Large intestine (tissue), 3 donors: Measurements from ENCODE around the gene STAG1. TPM values are rescaled to one million over a fixed set of nuclear protein-coding genes. Genes with fewer than 3 reads are reported as not detected.
"Not testable (repeated sequence)": the region's sequence is repeated elsewhere in the genome, so short reads cannot be mapped to it uniquely, and the experiment has no call there.

Experiments
- DNase-seq, 2 donors: peaks; one replicate each; pipeline versions ENCODE4 v3.0.0 to v3.0.0-alpha.2; 2013
- H3K27ac ChIP-seq: one replicate; pipeline ENCODE4 v1.5.1; 2013; ENCODE audit warnings: low read length
- H3K27me3 ChIP-seq: 2 replicates; pipeline ENCODE4 v1.6.1; 2013; ENCODE audit warnings: low read length; ENCODE audit not compliant: control insufficient read depth, insufficient read depth
- H3K36me3 ChIP-seq: 2 replicates; pipeline ENCODE4 v1.6.1; 2013; ENCODE audit warnings: low read length; ENCODE audit not compliant: control insufficient read depth, insufficient read depth
- H3K4me1 ChIP-seq: one replicate; pipeline ENCODE4 v1.6.1; 2013; ENCODE audit warnings: low read length; ENCODE audit not compliant: control insufficient read depth, insufficient read depth
- H3K4me3 ChIP-seq: one replicate; pipeline ENCODE4 v1.5.1; 2013; ENCODE audit warnings: low read length
- H3K9me3 ChIP-seq: one replicate; pipeline ENCODE4 v1.6.1; 2013; ENCODE audit warnings: mild to moderate bottlenecking, low read depth, low read length, moderate library complexity; ENCODE audit not compliant: control insufficient read depth
- WGBS: methylation state at CpG from one replicate; pipeline ENCODE4 v1.1.5; 2013; ENCODE audit warnings: low lambda C conversion rate; ENCODE audit not compliant: insufficient coverage; 5-methylcytosine and 5-hydroxymethylcytosine counted together
- polyA plus RNA-seq: library from polyadenylated mRNA; unstranded; fragments of 120-200 nt; gene quantifications from one replicate; pipeline ENCODE4 v1.2.1, GENCODE V29; 2013

Gene STAG1
- polyA plus RNA-seq, 1 donor: 28.8 TPM

GRCh38 chr3:136728918-136729317 is 23.3 kb downstream of the STAG1 start:
- no CpG with 5 or more reads among the region's 6 CpGs for WGBS
- H3K4me1 ChIP-seq: peaks cover 11% of the 10 kb centered on the region
- no peak overlapping the region for H3K27ac ChIP-seq
- no peaks in the 10 kb centered on the region for H3K9me3 ChIP-seq
- no peak for DNase-seq
- no peaks in the 10 kb centered on the region for H3K27me3 ChIP-seq
- no peak overlapping the region for H3K4me3 ChIP-seq
- no peaks in the 10 kb centered on the region for H3K36me3 ChIP-seq

GRCh38 chr3:136728473-136728872 is 23.7 kb downstream of the STAG1 start:
- no CpG with 5 or more reads among the region's 1 CpG for WGBS
- Histone ChIP-seq H3K4me3 (no peak overlapping the region), H3K27me3 (no peaks in the 10 kb centered on the region), H3K4me1 (peaks cover 11% of the 10 kb centered on the region), H3K9me3 (no peaks in the 10 kb centered on the region), H3K36me3 (no peaks in the 10 kb centered on the region), H3K27ac (no peak overlapping the region)
- DNase-seq: no peak

- Histone ChIP-seq H3K27ac (no peak overlapping the region), H3K27me3 (no peaks in the 10 kb centered on the region), H3K4me3 (no peak overlapping the region), H3K36me3 (no peaks in the 10 kb centered on the region), H3K9me3 (peaks cover 7% of the 10 kb centered on the region), H3K4me1 (peaks cover 3% of the 10 kb centered on the region)
- WGBS: no CpG with 5 or more reads among the region's 2 CpGs
- no peak for DNase-seq
Measured at GRCh38 chr3:136725468-136725867, 26.7 kb downstream of the STAG1 start.

GRCh38 chr3:136722916-136723315 is 29.3 kb downstream of the STAG1 start:
- not testable (repeated sequence) for H3K4me1 ChIP-seq, H3K36me3 ChIP-seq, H3K4me3 ChIP-seq, DNase-seq, H3K27ac ChIP-seq, H3K9me3 ChIP-seq, H3K27me3 ChIP-seq
- WGBS: no CpG with 5 or more reads among the region's 27 CpGs

GRCh38 chr3:136722399-136722798 is 29.8 kb downstream of the STAG1 start:
- H3K4me3 ChIP-seq, H3K4me1 ChIP-seq, H3K27me3 ChIP-seq, H3K27ac ChIP-seq, H3K9me3 ChIP-seq, DNase-seq, H3K36me3 ChIP-seq: not testable (repeated sequence)
- no CpG with 5 or more reads among the region's 5 CpGs for WGBS

GRCh38 chr3:136720091-136720490 is 32.1 kb downstream of the STAG1 start:
- Histone ChIP-seq H3K36me3 (no peaks in the 10 kb centered on the region), H3K4me3 (no peak overlapping the region), H3K27ac (no peak overlapping the region), H3K4me1 (no peaks in the 10 kb centered on the region), H3K27me3 (no peaks in the 10 kb centered on the region), H3K9me3 (peaks cover 7% of the 10 kb centered on the region)
- no peak for DNase-seq
- WGBS: no CpG with 5 or more reads among the region's 5 CpGs

- no peaks in the 10 kb centered on the region for H3K4me1 ChIP-seq
- H3K27me3 ChIP-seq: no peaks in the 10 kb centered on the region
- H3K27ac ChIP-seq: no peak overlapping the region
- WGBS: no CpG with 5 or more reads among the region's 1 CpG
- no peak overlapping the region for H3K4me3 ChIP-seq
- no peaks in the 10 kb centered on the region for H3K9me3 ChIP-seq
- no peak for DNase-seq
- peaks cover 2% of the 10 kb centered on the region for H3K36me3 ChIP-seq
Measured at GRCh38 chr3:136716629-136717028, 35.5 kb downstream of the STAG1 start.

- no CpG with 5 or more reads among the region's 6 CpGs for WGBS
- no peak for DNase-seq
- H3K4me1 ChIP-seq: no peaks in the 10 kb centered on the region
- H3K36me3 ChIP-seq: peaks cover 2% of the 10 kb centered on the region
- H3K27ac ChIP-seq: no peak overlapping the region
- H3K27me3 ChIP-seq: no peaks in the 10 kb centered on the region
- no peak overlapping the region for H3K4me3 ChIP-seq
- no peaks in the 10 kb centered on the region for H3K9me3 ChIP-seq
Measured at GRCh38 chr3:136714020-136714419, 38.2 kb downstream of the STAG1 start.

GRCh38 chr3:136712941-136713340 is 39.2 kb downstream of the STAG1 start:
- H3K4me3 ChIP-seq: no peak overlapping the region
- H3K27ac ChIP-seq: no peak overlapping the region

GRCh38 chr3:136711888-136712287 is 40.3 kb downstream of the STAG1 start:
- WGBS: no CpG with 5 or more reads among the region's 9 CpGs
- H3K4me1 ChIP-seq, H3K27me3 ChIP-seq, H3K4me3 ChIP-seq, DNase-seq, H3K27ac ChIP-seq, H3K9me3 ChIP-seq, H3K36me3 ChIP-seq: not testable (repeated sequence)

More at GRCh38 chr3:136712941-136713340, 39.2 kb downstream of the STAG1 start:
- peaks cover 2% of the 10 kb centered on the region for H3K36me3 ChIP-seq
- H3K4me1 ChIP-seq: no peaks in the 10 kb centered on the region
- H3K9me3 ChIP-seq: no peaks in the 10 kb centered on the region
- no CpG with 5 or more reads among the region's 6 CpGs for WGBS
- no peaks in the 10 kb centered on the region for H3K27me3 ChIP-seq
- DNase-seq: no peak

- DNase-seq: no peak
- H3K4me3 ChIP-seq: no peak overlapping the region
- no peak overlapping the region for H3K27ac ChIP-seq
- peaks cover 2% of the 10 kb centered on the region for H3K36me3 ChIP-seq
- H3K27me3 ChIP-seq: no peaks in the 10 kb centered on the region
- H3K9me3 ChIP-seq: no peaks in the 10 kb centered on the region
- WGBS: 90% methylated on average over 2 of the region's 7 CpGs
- no peaks in the 10 kb centered on the region for H3K4me1 ChIP-seq
Measured at GRCh38 chr3:136711277-136711676, 40.9 kb downstream of the STAG1 start.
